ENCODE data around the gene RASSF1.

DNA sequence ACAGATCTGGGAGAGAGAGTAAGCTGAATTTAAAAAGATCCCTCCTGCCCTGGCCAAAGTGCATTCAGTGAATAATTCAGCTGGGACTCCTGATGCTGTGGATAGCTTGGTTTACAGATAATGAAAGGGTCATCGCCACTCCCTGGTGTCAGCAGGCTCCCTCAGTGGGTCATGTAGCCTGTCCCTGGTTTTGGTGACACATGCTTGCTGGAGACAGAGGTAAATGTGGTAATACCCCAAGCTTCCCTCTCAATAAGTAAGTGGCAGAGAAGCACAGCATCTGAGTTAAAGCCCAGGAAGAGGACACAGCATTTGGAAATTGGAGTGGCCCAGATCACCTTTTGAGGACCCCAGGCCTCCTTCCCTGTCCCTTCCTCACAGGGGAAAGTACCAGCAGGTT, 16.8 kb upstream of the RASSF1 start:
- no peak for TF ChIP-seq DPF2 (IDR thresholded peaks at IDR 0.05)
- TF ChIP-seq, protein P1, sequence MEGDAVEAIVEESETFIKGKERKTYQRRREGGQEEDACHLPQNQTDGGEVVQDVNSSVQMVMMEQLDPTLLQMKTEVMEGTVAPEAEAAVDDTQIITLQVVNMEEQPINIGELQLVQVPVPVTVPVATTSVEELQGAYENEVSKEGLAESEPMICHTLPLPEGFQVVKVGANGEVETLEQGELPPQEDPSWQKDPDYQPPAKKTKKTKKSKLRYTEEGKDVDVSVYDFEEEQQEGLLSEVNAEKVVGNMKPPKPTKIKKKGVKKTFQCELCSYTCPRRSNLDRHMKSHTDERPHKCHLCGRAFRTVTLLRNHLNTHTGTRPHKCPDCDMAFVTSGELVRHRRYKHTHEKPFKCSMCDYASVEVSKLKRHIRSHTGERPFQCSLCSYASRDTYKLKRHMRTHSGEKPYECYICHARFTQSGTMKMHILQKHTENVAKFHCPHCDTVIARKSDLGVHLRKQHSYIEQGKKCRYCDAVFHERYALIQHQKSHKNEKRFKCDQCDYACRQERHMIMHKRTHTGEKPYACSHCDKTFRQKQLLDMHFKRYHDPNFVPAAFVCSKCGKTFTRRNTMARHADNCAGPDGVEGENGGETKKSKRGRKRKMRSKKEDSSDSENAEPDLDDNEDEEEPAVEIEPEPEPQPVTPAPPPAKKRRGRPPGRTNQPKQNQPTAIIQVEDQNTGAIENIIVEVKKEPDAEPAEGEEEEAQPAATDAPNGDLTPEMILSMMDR (IDR thresholded peaks at IDR 0.05 in 2 of 3, conservative IDR thresholded peaks at IDR 0.05 in 1 of 3; ENCODE audit: control insufficient read depth in 2 of 3, extremely low read depth in 1 of 3, insufficient read depth in 1 of 3, low read depth in 3 of 3, low read length in 3 of 3): no peak
- TF ChIP-seq TBL1XR1 (IDR thresholded peaks at IDR 0.05; ENCODE audit: low read depth, low read length): no peak
- no peak for TF ChIP-seq ZNF384 (IDR thresholded peaks at IDR 0.05; ENCODE audit: borderline replicate concordance, low read depth, low read length)
- TF ChIP-seq SIN3A (IDR thresholded peaks at IDR 0.05; ENCODE audit: low read depth, low read length): no peak

Data from GM12878 (cell line).